Endothelial cell of umbilical vein (primary cell): ENCODE data around the gene MLYCD. TPM values are rescaled to one million over a fixed set of nuclear protein-coding genes. Genes with fewer than 3 reads are reported as not detected.

Experiments used
- BruUV-seq: library from RNA; stranded (reverse); fragments of 400-500 nt; replicated peaks from 2 replicates; lab custom pipeline; 2021; lab: Mats Ljungman, UMichigan
- CTCF ChIA-PET: fragments of 300-600, 350-600 bp; sonication (Branson Sonifier 250); formaldehyde crosslinking; loops from one replicate; lab custom pipeline; 2021; ENCODE audit warnings: antibody characterized with exemption, inconsistent platforms; lab: Charles Lee
- POLR2A ChIA-PET: fragments of 300-600, 350-600 bp; sonication (Branson Sonifier 250); formaldehyde crosslinking; loops from one replicate; lab custom pipeline; 2021; ENCODE audit warnings: antibody characterized with exemption, inconsistent platforms; lab: Charles Lee
- DNase-seq: peaks from one replicate; pipeline ENCODE4 v3.0.0-alpha.2; 2011; ENCODE audit warnings: low read depth, low spot score
- FAIRE-seq: peaks from 2 replicates; lab custom pipeline; 2011; peaks lifted over from hg19 to GRCh38; lab: Jason Lieb, UNC
- H2AFZ ChIP-seq: 2 replicates; pipeline ENCODE4 v1.6.0; 2012; ENCODE audit warnings: low read depth, low read length, control low read depth, inconsistent platforms
- H3K27ac ChIP-seq: 2 replicates; pipeline ENCODE4 v1.5.1; 2011; ENCODE audit warnings: low read depth, mild to moderate bottlenecking, control low read depth, low read length, moderate library complexity; ENCODE audit not compliant: insufficient read depth
- H3K27me3 ChIP-seq, 2 experiments: 2 replicates each; pipeline versions ENCODE4 v1.6.0 to v1.6.1; 2011; ENCODE audit warnings: low read length in 2 of 2, mixed read lengths in 1 of 2; ENCODE audit not compliant: control insufficient read depth in 2 of 2, insufficient read depth in 2 of 2
- H3K36me3 ChIP-seq, 2 experiments: 2 replicates in 1 of 2; 3 replicates in 1 of 2; pipeline ENCODE4 v1.5.1; 2011; ENCODE audit warnings: low read length in 2 of 2, mild to moderate bottlenecking in 1 of 2, moderate library complexity in 1 of 2; ENCODE audit not compliant: control insufficient read depth in 2 of 2, insufficient read depth in 2 of 2; ENCODE audit errors: extremely low read depth in 1 of 2
- H3K4me1 ChIP-seq: 3 replicates; pipeline ENCODE4 v1.5.1; 2011; ENCODE audit warnings: mild to moderate bottlenecking, low read length; ENCODE audit not compliant: control insufficient read depth, insufficient read depth; ENCODE audit errors: extremely low read depth
- H3K4me2 ChIP-seq: 2 replicates; pipeline ENCODE4 v1.6.1; 2011; ENCODE audit warnings: low read length, control low read depth, mixed read lengths; ENCODE audit not compliant: insufficient read depth
- H3K4me3 ChIP-seq, 3 experiments: fragments of 200-600 bp in 1 of 3; sonication (generic), shearing (Covaris generic) in 1 of 3; replicated peaks in 1 of 3; 2 replicates each; pipeline ENCODE4 v1.5.1; 2011 to 2016; ENCODE audit warnings: control low read depth in 3 of 3, low read length in 3 of 3, mild to moderate bottlenecking in 2 of 3, inconsistent platforms in 1 of 3, low read depth in 1 of 3, moderate library complexity in 1 of 3; ENCODE audit not compliant: insufficient read depth in 1 of 3
- H3K79me2 ChIP-seq: 2 replicates; pipeline ENCODE4 v1.6.0; 2012; ENCODE audit warnings: low read length, inconsistent platforms; ENCODE audit not compliant: control insufficient read depth, insufficient read depth
- H3K9ac ChIP-seq: replicated peaks from 2 replicates; pipeline ENCODE3; 2011; ENCODE audit warnings: low read length, control low read depth; ENCODE audit not compliant: insufficient read depth; ENCODE audit errors: extremely low read depth
- H3K9me1 ChIP-seq: replicated peaks from 3 replicates; pipeline ENCODE4 v1.6.0; 2011; ENCODE audit warnings: mild to moderate bottlenecking, low read length; ENCODE audit not compliant: control insufficient read depth, insufficient read depth; ENCODE audit errors: extremely low read depth
- H3K9me3 ChIP-seq: replicated peaks from 2 replicates; pipeline ENCODE4 v1.5.1; 2012; ENCODE audit warnings: low read length, inconsistent platforms; ENCODE audit not compliant: control insufficient read depth, insufficient read depth
- H4K20me1 ChIP-seq: replicated peaks from 2 replicates; pipeline ENCODE3; 2011; ENCODE audit warnings: mild to moderate bottlenecking, low read length; ENCODE audit not compliant: control insufficient read depth, insufficient read depth; ENCODE audit errors: extremely low read depth
- FOS ChIP-seq: IDR thresholded peaks from 2 replicates; pipeline ENCODE4 v1.6.1; 2011; ENCODE audit warnings: mild to moderate bottlenecking, low read length, moderate library complexity, borderline replicate concordance; ENCODE audit not compliant: insufficient read depth
- GATA2 ChIP-seq: IDR thresholded peaks from 2 replicates; pipeline ENCODE4 v1.7.0; 2011; ENCODE audit warnings: low read depth, mild to moderate bottlenecking, moderate library complexity, mixed read lengths, low read length; ENCODE audit not compliant: insufficient read length, insufficient read depth
- JUN ChIP-seq: IDR thresholded peaks from 2 replicates; pipeline ENCODE4 v1.6.1; 2011; ENCODE audit warnings: borderline replicate concordance, low read depth; ENCODE audit not compliant: insufficient read length, insufficient read depth
- MAX ChIP-seq: IDR thresholded peaks from 2 replicates; pipeline ENCODE4 v1.6.1; 2011; ENCODE audit not compliant: insufficient read depth, insufficient read length
- MYC ChIP-seq: IDR thresholded peaks from one replicate; pipeline ENCODE4 v1.6.1; 2011; ENCODE audit warnings: mild to moderate bottlenecking, low read depth, low read length
- POLR2A ChIP-seq: IDR thresholded peaks from 2 replicates; pipeline ENCODE4 v1.6.1; 2012; ENCODE audit warnings: low read depth, mild to moderate bottlenecking, control low read depth, low read length
- dilution Hi-C: fragments of 300-500 bp; cut with MboI; formaldehyde crosslinking; loops from one replicate; pipeline ENCODE4 v1.15.0; 2019; ENCODE audit warnings: low sequenced_read_pairs; ENCODE audit not compliant: extremely low pct_ligation_motif_present
- intact Hi-C: fragments of 100-400 bp; cut with micrococcal nuclease; formaldehyde crosslinking; loops from one replicate; pipeline ENCODE4 v1.10.0; 2022
- polyA plus RNA-seq, 4 experiments: library from polyadenylated mRNA; depleted of rRNA in 3 of 4; stranded (reverse) in 3 of 4; unstranded in 1 of 4; fragments of >200 nt; gene quantifications; 2 replicates each; pipeline versions ENCODE4 v1.2.1 to v1.2.3, GENCODE V29; 2011 to 2012; ENCODE audit warnings: missing spikeins in 1 of 4
- total RNA-seq: library from RNA; stranded (reverse); gene quantifications from 2 replicates; pipeline ENCODE4 v1.2.3, GENCODE V29; 2021

Gene MLYCD
- total and polyA plus RNA-seq, 2 donors (not counting 3 experiments of a cell fraction or from before 2014, with no cell fraction given): 2.0 to 3.4 TPM

GRCh38 chr16:83850947-83851346, 48.0 kb upstream of the MLYCD start:
- Histone ChIP-seq H3K9ac (no peak overlapping the region), H3K27ac (no peak overlapping the region), H3K9me1 (no peaks in the 10 kb centered on the region), H3K9me3 (no peaks in the 10 kb centered on the region), H3K4me3 (no peak overlapping the region), H3K36me3 (no peaks in the 10 kb centered on the region), H3K4me1 (peaks cover 6% of the 10 kb centered on the region), H4K20me1 (no peaks in the 10 kb centered on the region), H3K79me2 (no peaks in the 10 kb centered on the region), H3K27me3 (peaks cover 1 to 3% of the 10 kb centered on the region in 2 experiments), H2AFZ (no peak overlapping the region), H3K4me2 (no peak overlapping the region)
- TF ChIP-seq JUN (no peak), MAX (no peak)
- FAIRE-seq (no peak), DNase-seq (no peak)
- CTCF ChIA-PET: no interaction called here
- dilution Hi-C loops (no loop called here), intact Hi-C loops (no loop called here)
- POLR2A ChIA-PET: no interaction called here
- BruUV-seq: no TSS peak

- H3K27ac ChIP-seq: no peak overlapping the region
- H2AFZ ChIP-seq: no peak overlapping the region
- FAIRE-seq: no peak
- no peak for DNase-seq
- H3K4me3 ChIP-seq: no peak overlapping the region
- H3K79me2 ChIP-seq: no peaks in the 10 kb centered on the region
- no TSS peak for BruUV-seq
- TF ChIP-seq POLR2A (no peak), MYC (no peak), FOS (no peak), GATA2 (no peak)
- H4K20me1 ChIP-seq: no peaks in the 10 kb centered on the region
- dilution Hi-C loops (no loop called here), intact Hi-C loops (no loop called here)
- H3K27me3 ChIP-seq: peaks cover 1 to 3% of the 10 kb centered on the region in 2 experiments
- CTCF ChIA-PET: no interaction called here
- H3K4me1 ChIP-seq: peaks cover 6% of the 10 kb centered on the region
- POLR2A ChIA-PET: no interaction called here
- H3K9ac ChIP-seq: no peak overlapping the region
- no peaks in the 10 kb centered on the region for H3K36me3 ChIP-seq
- no peaks in the 10 kb centered on the region for H3K9me1 ChIP-seq
- H3K4me2 ChIP-seq: no peak overlapping the region
- H3K9me3 ChIP-seq: no peaks in the 10 kb centered on the region
Observed at GRCh38 chr16:83851473-83851872, 47.4 kb upstream of the MLYCD start.
